WTC11 (cell line): Measurements from ENCODE around the gene ODAD4. TPM values are rescaled to one million over a fixed set of nuclear protein-coding genes. Genes with fewer than 3 reads are reported as not detected.

Experiments used
- ATAC-seq: fragments of 200-7000 bp; cut with Tn5 transposase; 2 replicates; pipeline ENCODE4 v1.10.0; 2021; ENCODE audit warnings: mild to moderate bottlenecking, moderate library complexity
- CTCF ChIA-PET: fragments of 300-600 bp; sonication (Branson Sonifier 250); formaldehyde crosslinking; loops from one replicate; lab custom pipeline; 2021; ENCODE audit warnings: antibody characterized with exemption; lab: Charles Lee
- POLR2A ChIA-PET: fragments of 350-600 bp; sonication (Branson Sonifier 250); formaldehyde crosslinking; loops from one replicate; lab custom pipeline; 2021; ENCODE audit warnings: antibody characterized with exemption; lab: Charles Lee
- DNase-seq: peaks from one replicate; pipeline ENCODE4 v3.0.0; 2021; ENCODE audit warnings: low spot score
- H3K27ac Mint-ChIP-seq: 2 replicates; pipeline ENCODE4 v1.8.0; 2021; ENCODE audit warnings: mixed read lengths
- H3K27me3 Mint-ChIP-seq: 2 replicates; pipeline ENCODE4 v1.8.0; 2021; ENCODE audit warnings: low read depth, mild to moderate bottlenecking, moderate library complexity, mixed read lengths
- H3K36me3 Mint-ChIP-seq: 2 replicates; pipeline ENCODE4 v1.8.0; 2021; ENCODE audit warnings: mixed read lengths
- H3K4me1 Mint-ChIP-seq: 2 replicates; pipeline ENCODE4 v1.8.0; 2022; ENCODE audit warnings: mixed read lengths
- H3K4me3 Mint-ChIP-seq: 2 replicates; pipeline ENCODE4 v1.8.0; 2021; ENCODE audit warnings: mild to moderate bottlenecking, moderate library complexity, mixed read lengths
- H3K9me3 Mint-ChIP-seq: 2 replicates; pipeline ENCODE4 v1.8.0; 2021; ENCODE audit warnings: mixed read lengths
- AR ChIP-seq: fragments of 250-450 bp; sonication (Bioruptor Pico); IDR thresholded peaks from 2 replicates; pipeline ENCODE4 v1.9.0; 2021; ENCODE audit warnings: mild to moderate bottlenecking
- FOXK1 ChIP-seq: sonication (generic); formaldehyde crosslinking; IDR thresholded peaks from 2 replicates; pipeline ENCODE4 v1.8.0; 2022; ENCODE audit warnings: mild to moderate bottlenecking, moderate library complexity, missing genetic modification reagents
- GABPB1 ChIP-seq: sonication (generic); formaldehyde crosslinking; IDR thresholded peaks from 2 replicates; pipeline ENCODE4 v1.8.1; 2023; ENCODE audit warnings: mild to moderate bottlenecking, missing genetic modification reagents
- GRHL2 ChIP-seq: fragments of 250-450 bp; sonication (Bioruptor Pico); IDR thresholded peaks from 2 replicates; pipeline ENCODE4 v1.8.0; 2022; ENCODE audit warnings: mild to moderate bottlenecking, moderate library complexity; ENCODE audit not compliant: insufficient replicate concordance, severe bottlenecking
- HMGXB4 ChIP-seq: sonication (generic); formaldehyde crosslinking; IDR thresholded peaks from 2 replicates; pipeline ENCODE4 v1.8.1; 2023; ENCODE audit warnings: mild to moderate bottlenecking, moderate library complexity, missing genetic modification reagents
- IRF2 ChIP-seq: sonication (generic); formaldehyde crosslinking; IDR thresholded peaks from 2 replicates; pipeline ENCODE4 v1.8.0; 2022; ENCODE audit warnings: low read depth, missing genetic modification reagents, borderline replicate concordance
- JUN ChIP-seq: sonication (generic); formaldehyde crosslinking; IDR thresholded peaks from 2 replicates; pipeline ENCODE4 v1.8.0; 2023; ENCODE audit warnings: mild to moderate bottlenecking, missing genetic modification reagents
- MYBL2 ChIP-seq: sonication (generic); formaldehyde crosslinking; IDR thresholded peaks from 2 replicates; pipeline ENCODE4 v1.8.1; 2023; ENCODE audit warnings: mild to moderate bottlenecking, moderate library complexity, missing genetic modification reagents
- NFATC4 ChIP-seq: fragments of 250-450 bp; sonication (Bioruptor Pico); IDR thresholded peaks from 2 replicates; pipeline ENCODE4 v1.9.0; 2021; ENCODE audit warnings: mild to moderate bottlenecking
- NR2C2 ChIP-seq: sonication (generic); formaldehyde crosslinking; IDR thresholded peaks from 2 replicates; pipeline ENCODE4 v1.8.0; 2022; ENCODE audit warnings: mild to moderate bottlenecking, missing genetic modification reagents
- PREB ChIP-seq: sonication (generic); formaldehyde crosslinking; IDR thresholded peaks from 2 replicates; pipeline ENCODE4 v1.8.1; 2022; ENCODE audit warnings: mild to moderate bottlenecking, missing genetic modification reagents, moderate library complexity, borderline replicate concordance
- RELA ChIP-seq: sonication (generic); formaldehyde crosslinking; IDR thresholded peaks from 2 replicates; pipeline ENCODE4 v1.8.1; 2022; ENCODE audit warnings: missing genetic modification reagents, mild to moderate bottlenecking, borderline replicate concordance
- SOX15 ChIP-seq: fragments of 250-450 bp; sonication (Bioruptor Pico); IDR thresholded peaks from 2 replicates; pipeline ENCODE4 v1.9.0; 2021; ENCODE audit warnings: mild to moderate bottlenecking
- SP1 ChIP-seq: sonication (generic); formaldehyde crosslinking; conservative IDR thresholded peaks from 2 replicates; pipeline ENCODE4 v1.8.1; 2022; ENCODE audit warnings: missing genetic modification reagents
- TEAD4 ChIP-seq: sonication (generic); formaldehyde crosslinking; IDR thresholded peaks from 2 replicates; pipeline ENCODE4 v1.8.0; 2022; ENCODE audit warnings: mild to moderate bottlenecking, missing genetic modification reagents
- TP53 ChIP-seq: sonication (generic); formaldehyde crosslinking; IDR thresholded peaks from 2 replicates; pipeline ENCODE4 v1.8.1; 2023; ENCODE audit warnings: mild to moderate bottlenecking, missing genetic modification reagents
- ZNF396 ChIP-seq: fragments of 250-450 bp; sonication (Bioruptor Pico); IDR thresholded peaks from 2 replicates; pipeline ENCODE4 v1.8.0; 2021; ENCODE audit warnings: mild to moderate bottlenecking, moderate library complexity, borderline replicate concordance
- ZNF512 ChIP-seq: sonication (generic); formaldehyde crosslinking; IDR thresholded peaks from 2 replicates; pipeline ENCODE4 v1.8.1; 2022; ENCODE audit warnings: missing genetic modification reagents, borderline replicate concordance
- total RNA-seq: library from RNA; stranded (reverse); gene quantifications from 3 replicates; pipeline ENCODE4 v1.2.3, GENCODE V29; 2021
- TF ChIP-seq, protein P1 (sequence below): sonication (generic); formaldehyde crosslinking; IDR thresholded peaks from 2 replicates; pipeline ENCODE4 v1.8.1; 2023; ENCODE audit warnings: mild to moderate bottlenecking, missing genetic modification reagents, moderate library complexity
- TF ChIP-seq, protein P2 (sequence below): sonication (generic); formaldehyde crosslinking; IDR thresholded peaks from 2 replicates; pipeline ENCODE4 v1.8.0; 2022; ENCODE audit warnings: mild to moderate bottlenecking, missing genetic modification reagents

Gene ODAD4
- total RNA-seq, 1 experiment from 2014 or later, result 1.9 TPM

- POLR2A ChIA-PET, result no interaction called here
- Mint-ChIP-seq H3K9me3 (no peaks in the 10 kb centered on the region), H3K27ac (peak overlapping the region; percentile 89; the same call in 1 of the 2 replicates), H3K4me1 (peaks cover 30% of the 10 kb centered on the region), H3K36me3 (no peaks in the 10 kb centered on the region), H3K27me3 (peaks cover under 1% of the 10 kb centered on the region; the same call in 1 of the 2 replicates), H3K4me3 (no peak overlapping the region)
- TF ChIP-seq AR (CRISPR knock-in tag) (no peak), PREB (no peak), NR2C2 (CRISPR knock-in tag) (no peak), GRHL2 (CRISPR knock-in tag) (no peak), NFATC4 (CRISPR knock-in tag) (no peak), SOX15 (CRISPR knock-in tag) (no peak)
- TF ChIP-seq, protein P1, sequence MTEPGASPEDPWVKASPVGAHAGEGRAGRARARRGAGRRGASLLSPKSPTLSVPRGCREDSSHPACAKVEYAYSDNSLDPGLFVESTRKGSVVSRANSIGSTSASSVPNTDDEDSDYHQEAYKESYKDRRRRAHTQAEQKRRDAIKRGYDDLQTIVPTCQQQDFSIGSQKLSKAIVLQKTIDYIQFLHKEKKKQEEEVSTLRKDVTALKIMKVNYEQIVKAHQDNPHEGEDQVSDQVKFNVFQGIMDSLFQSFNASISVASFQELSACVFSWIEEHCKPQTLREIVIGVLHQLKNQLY (CRISPR knock-in tag), result no peak
- TF ChIP-seq, protein P2, sequence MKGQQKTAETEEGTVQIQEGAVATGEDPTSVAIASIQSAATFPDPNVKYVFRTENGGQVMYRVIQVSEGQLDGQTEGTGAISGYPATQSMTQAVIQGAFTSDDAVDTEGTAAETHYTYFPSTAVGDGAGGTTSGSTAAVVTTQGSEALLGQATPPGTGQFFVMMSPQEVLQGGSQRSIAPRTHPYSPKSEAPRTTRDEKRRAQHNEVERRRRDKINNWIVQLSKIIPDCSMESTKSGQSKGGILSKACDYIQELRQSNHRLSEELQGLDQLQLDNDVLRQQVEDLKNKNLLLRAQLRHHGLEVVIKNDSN (CRISPR knock-in tag), result no peak
- CTCF ChIA-PET, result interaction anchor here (0.7 to 6.7 kb wide), 4 partner anchors 26 to 63 kb away, joined by 3 to 134 read pairs (median 17); partner anchors contain the start of genes ACLY, DNAJC7, NKIRAS2 and ODAD4
- DNase-seq (no peak), ATAC-seq (no peak)
Measured at GRCh38 chr17:41956522-41956921, 26.1 kb downstream of the ODAD4 start.

DNA sequence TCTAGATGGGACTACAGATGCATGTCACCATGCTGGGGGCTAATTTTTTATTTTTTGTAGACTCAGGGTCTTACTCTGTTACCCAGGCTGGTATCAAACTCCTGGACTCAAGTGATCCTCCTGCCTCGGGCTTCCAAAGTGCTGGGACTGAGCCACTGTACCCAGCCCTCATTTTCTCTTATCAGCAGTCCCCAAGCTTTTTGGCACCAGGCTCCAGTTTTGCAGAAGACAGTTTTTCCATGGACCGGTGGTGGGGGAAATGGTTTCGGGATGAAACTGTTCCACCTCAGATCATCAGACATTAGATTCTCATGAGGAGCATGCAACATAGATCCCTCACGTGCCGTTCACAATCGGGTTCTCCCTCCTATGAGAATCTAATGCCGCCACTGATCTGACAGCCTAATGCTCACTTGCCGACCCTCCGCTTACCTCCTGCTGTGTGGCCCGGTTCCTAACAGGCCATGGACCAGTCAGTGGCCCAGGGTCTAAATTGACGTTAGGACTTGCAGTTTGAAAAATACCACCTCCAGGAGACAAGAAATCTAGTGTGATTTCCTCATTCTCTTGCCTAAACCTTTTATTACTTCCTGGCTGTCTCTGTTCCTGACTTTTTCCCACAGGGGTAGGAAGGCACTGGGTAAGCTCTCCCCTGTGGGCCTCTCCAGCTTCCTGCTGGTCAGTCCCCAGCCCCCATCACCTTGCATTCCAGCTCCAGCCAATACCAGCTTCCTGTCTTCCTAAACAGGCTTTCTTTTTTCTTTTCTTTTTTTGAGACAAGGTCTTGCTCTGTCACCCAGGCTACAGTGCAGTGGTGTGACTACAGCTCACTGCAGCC is 26.8 kb downstream of the ODAD4 start:
- Mint-ChIP-seq H3K4me1 (peaks cover 30% of the 10 kb centered on the region), H3K9me3 (no peaks in the 10 kb centered on the region), H3K4me3 (no peak overlapping the region; the same call in 1 of the 2 replicates), H3K36me3 (no peaks in the 10 kb centered on the region), H3K27ac (peak overlapping the region; percentile 89), H3K27me3 (peaks cover 2% of the 10 kb centered on the region; the same call in 1 of the 2 replicates)
- DNase-seq (peak; percentile 26), ATAC-seq (peak; percentile 52)
- ChIA-PET CTCF (interaction anchor here (0.7 to 6.7 kb wide), 8 partner anchors 8 to 71 kb away, joined by 3 to 134 read pairs (median 6); partner anchors contain the start of genes ACLY, CNP, DNAJC7 and NKIRAS2), POLR2A (interaction anchor here (0.6 to 1.0 kb wide), 3 partner anchors 9 to 38 kb away, joined by 3 to 4 read pairs (median 4); partner anchors contain the start of genes ACLY and ODAD4)
- TF ChIP-seq JUN (no peak), MYBL2 (no peak), TP53 (no peak), AR (CRISPR knock-in tag) (no peak), HMGXB4 (CRISPR knock-in tag) (no peak), ZNF396 (CRISPR knock-in tag) (no peak), NFATC4 (CRISPR knock-in tag) (no peak), GABPB1 (no peak), TEAD4 (no peak), RELA (CRISPR knock-in tag) (no peak), GRHL2 (CRISPR knock-in tag) (no peak), IRF2 (CRISPR knock-in tag) (no peak), FOXK1 (CRISPR knock-in tag) (no peak), ZNF512 (CRISPR knock-in tag) (no peak), SP1 (no peak)
